Measurements from ENCODE around the gene PPP2R5D.

- TF ChIP-seq POLR2A (IDR thresholded peaks at IDR 0.05) (no peak), CTCF (IDR thresholded peaks at IDR 0.05) (no peak)
These were observed 48.0 kb downstream of the PPP2R5D start for GRCh38 chr6:43032326-43032725.

Data from uterus (tissue), 2 donors.